Suprapubic skin (tissue), 4 donors: ENCODE results near the gene WDR7.

Experiments used
- EP300 ChIP-seq: sonication (generic); formaldehyde crosslinking; IDR thresholded peaks from one replicate; pipeline ENCODE4 v1.6.1; 2017; ENCODE audit warnings: antibody characterized with exemption
- POLR2A ChIP-seq, 2 donors: fragments of 450-650 bp; IDR thresholded peaks; one replicate each; pipeline ENCODE4 v1.6.1; 2017; ENCODE audit warnings: antibody characterized with exemption in 2 of 2, mild to moderate bottlenecking in 2 of 2, moderate library complexity in 2 of 2
- POLR2AphosphoS5 ChIP-seq, 3 donors: sonication (generic); formaldehyde crosslinking; IDR thresholded peaks; one replicate each; pipeline ENCODE4 v1.6.1; 2017; ENCODE audit warnings: antibody characterized with exemption in 3 of 3
- TF ChIP-seq, protein P1 (sequence below), 2 donors: fragments of 200-600 bp in 1 of 2; fragments of 450-650 bp in 1 of 2; sonication (generic) in 1 of 2; IDR thresholded peaks; one replicate each; pipeline ENCODE4 v1.5.1; 2016 to 2019; ENCODE audit warnings: antibody characterized with exemption in 2 of 2, mild to moderate bottlenecking in 1 of 2, moderate library complexity in 1 of 2

DNA sequence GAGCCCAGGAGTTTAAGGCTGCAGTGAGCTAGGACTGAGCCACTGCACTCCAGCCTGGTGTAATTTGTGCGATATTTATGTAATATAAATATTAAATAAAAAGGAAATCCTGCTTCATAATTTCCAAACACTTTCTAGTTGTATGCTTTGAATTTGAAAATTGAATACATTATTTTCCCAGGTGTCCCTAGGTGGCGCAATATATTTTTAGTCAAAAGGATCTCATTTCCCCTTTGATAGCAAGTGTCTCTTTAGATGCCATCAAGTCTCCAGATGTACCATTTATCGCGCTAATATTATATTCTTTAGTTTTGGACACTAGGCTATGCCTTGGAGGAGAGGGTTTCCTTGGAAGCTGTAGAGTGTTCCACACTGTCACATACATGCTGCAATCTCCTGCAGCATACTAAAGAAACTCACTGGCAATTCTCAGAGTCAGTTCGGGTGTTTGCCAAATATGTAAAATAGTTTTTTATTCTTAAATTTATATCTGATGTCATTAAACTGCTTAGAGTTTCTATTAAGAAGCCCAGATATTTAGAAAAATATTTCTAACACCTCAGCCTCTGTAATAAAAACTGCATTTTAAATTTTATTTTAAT is 5.6 kb upstream of the WDR7 start:
- TF ChIP-seq, protein P1, sequence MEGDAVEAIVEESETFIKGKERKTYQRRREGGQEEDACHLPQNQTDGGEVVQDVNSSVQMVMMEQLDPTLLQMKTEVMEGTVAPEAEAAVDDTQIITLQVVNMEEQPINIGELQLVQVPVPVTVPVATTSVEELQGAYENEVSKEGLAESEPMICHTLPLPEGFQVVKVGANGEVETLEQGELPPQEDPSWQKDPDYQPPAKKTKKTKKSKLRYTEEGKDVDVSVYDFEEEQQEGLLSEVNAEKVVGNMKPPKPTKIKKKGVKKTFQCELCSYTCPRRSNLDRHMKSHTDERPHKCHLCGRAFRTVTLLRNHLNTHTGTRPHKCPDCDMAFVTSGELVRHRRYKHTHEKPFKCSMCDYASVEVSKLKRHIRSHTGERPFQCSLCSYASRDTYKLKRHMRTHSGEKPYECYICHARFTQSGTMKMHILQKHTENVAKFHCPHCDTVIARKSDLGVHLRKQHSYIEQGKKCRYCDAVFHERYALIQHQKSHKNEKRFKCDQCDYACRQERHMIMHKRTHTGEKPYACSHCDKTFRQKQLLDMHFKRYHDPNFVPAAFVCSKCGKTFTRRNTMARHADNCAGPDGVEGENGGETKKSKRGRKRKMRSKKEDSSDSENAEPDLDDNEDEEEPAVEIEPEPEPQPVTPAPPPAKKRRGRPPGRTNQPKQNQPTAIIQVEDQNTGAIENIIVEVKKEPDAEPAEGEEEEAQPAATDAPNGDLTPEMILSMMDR (IDR thresholded peaks at IDR 0.05) = no peak
- TF ChIP-seq POLR2A (IDR thresholded peaks at IDR 0.05) = no peak
- TF ChIP-seq POLR2AphosphoS5 (IDR thresholded peaks at IDR 0.05) = no peak
- TF ChIP-seq EP300 = no peak
